GM19238 (cell line): Measurements from ENCODE around the gene LRRC14B.
"Not testable (repeated sequence)": the region's sequence is repeated elsewhere in the genome, so short reads cannot be mapped to it uniquely, and the experiment has no call there.

Source experiments
- DNase-seq: peaks from one replicate; pipeline ENCODE4 v3.0.0; 2011; ENCODE audit warnings: low spot score; ENCODE audit not compliant: insufficient read length

LRRC14B gene

GRCh38 chr5:191949-192690, 825 bp downstream of the LRRC14B start:
- no peak for DNase-seq

- no peak for DNase-seq
Measured at GRCh38 chr5:192691-192969, 1.3 kb downstream of the LRRC14B start.

GRCh38 chr5:192970-193831, 1.9 kb downstream of the LRRC14B start:
- no peak for DNase-seq

GRCh38 chr5:194102-194501, 2.8 kb downstream of the LRRC14B start:
- DNase-seq, result no peak

GRCh38 chr5:194603-195209, 3.4 kb downstream of the LRRC14B start:
- no peak for DNase-seq

- no peak for DNase-seq
Measured at GRCh38 chr5:195401-196160, 4.3 kb downstream of the LRRC14B start.

- no peak for DNase-seq
Measured at GRCh38 chr5:196350-196749, 5.1 kb downstream of the LRRC14B start.

- not testable (repeated sequence) for DNase-seq
Measured at GRCh38 chr5:197031-197430, 5.7 kb downstream of the LRRC14B start.

GRCh38 chr5:197892-198489, 6.7 kb downstream of the LRRC14B start:
- no peak for DNase-seq

- no peak for DNase-seq
Measured at GRCh38 chr5:198516-199196, 7.4 kb downstream of the LRRC14B start.

- no peak for DNase-seq
Measured at GRCh38 chr5:199197-199949, 8.1 kb downstream of the LRRC14B start.

- DNase-seq, result no peak
Measured at GRCh38 chr5:199950-200645, 8.8 kb downstream of the LRRC14B start.

GRCh38 chr5:200985-201384, 9.7 kb downstream of the LRRC14B start:
- DNase-seq, result no peak

GRCh38 chr5:201672-202071, 10.4 kb downstream of the LRRC14B start:
- no peak for DNase-seq

- DNase-seq, result no peak
Measured at GRCh38 chr5:203246-203930, 12.1 kb downstream of the LRRC14B start.

GRCh38 chr5:204001-204400, 12.7 kb downstream of the LRRC14B start:
- no peak for DNase-seq

- DNase-seq, result no peak
Measured at GRCh38 chr5:204462-204861, 13.2 kb downstream of the LRRC14B start.

GRCh38 chr5:204966-205670, 13.8 kb downstream of the LRRC14B start:
- DNase-seq, result no peak
